Mesenchymal stem cell (in vitro differentiated cells and primary cell): ENCODE results near the gene ERVK3-1.
"Not testable (repeated sequence)": the region's sequence is repeated elsewhere in the genome, so short reads cannot be mapped to it uniquely, and the experiment has no call there.

Source experiments
- DNase-seq: peaks from one replicate; pipeline ENCODE4 v3.0.0-alpha.2; 2013
- H2AFZ ChIP-seq: one replicate; pipeline ENCODE4 v1.6.1; 2013; ENCODE audit warnings: low read depth, mild to moderate bottlenecking, control low read depth, inconsistent platforms, low read length, moderate library complexity
- H2AK5ac ChIP-seq: 2 replicates; pipeline ENCODE4 v1.6.1; 2013; ENCODE audit warnings: low read length, moderate library complexity, mild to moderate bottlenecking, inconsistent platforms; ENCODE audit not compliant: severe bottlenecking
- H2BK120ac ChIP-seq: one replicate; pipeline ENCODE4 v1.6.1; 2013; ENCODE audit warnings: low read depth, mild to moderate bottlenecking, inconsistent platforms, low read length, moderate library complexity
- H2BK12ac ChIP-seq, 2 experiments: one replicate each; pipeline ENCODE4 v1.6.1; 2013; ENCODE audit warnings: inconsistent platforms in 2 of 2, low read length in 2 of 2, mild to moderate bottlenecking in 2 of 2, moderate library complexity in 2 of 2, control low read depth in 1 of 2
- H2BK15ac ChIP-seq: one replicate; pipeline ENCODE4 v1.6.1; 2013; ENCODE audit warnings: mild to moderate bottlenecking, low read depth, inconsistent platforms; ENCODE audit not compliant: poor library complexity, severe bottlenecking
- H2BK5ac ChIP-seq: 2 replicates; pipeline ENCODE4 v1.6.1; 2013; ENCODE audit warnings: low read depth, mild to moderate bottlenecking, low read length, control low read depth, inconsistent platforms; ENCODE audit not compliant: poor library complexity, severe bottlenecking
- H3K14ac ChIP-seq, 2 experiments: one replicate each; pipeline ENCODE4 v1.6.1; 2013; ENCODE audit warnings: inconsistent platforms in 2 of 2, low read length in 2 of 2, control low read depth in 1 of 2, mild to moderate bottlenecking in 1 of 2, moderate library complexity in 1 of 2
- H3K18ac ChIP-seq, 2 experiments: one replicate each; pipeline ENCODE4 v1.6.1; 2013; ENCODE audit warnings: inconsistent platforms in 2 of 2, low read length in 2 of 2, control low read depth in 1 of 2, low read depth in 1 of 2, mild to moderate bottlenecking in 1 of 2
- H3K23ac ChIP-seq, 2 experiments: one replicate each; pipeline ENCODE4 v1.6.1; 2013; ENCODE audit warnings: inconsistent platforms in 2 of 2, low read length in 2 of 2, mild to moderate bottlenecking in 2 of 2, moderate library complexity in 2 of 2, control low read depth in 1 of 2
- H3K27ac ChIP-seq: 2 replicates; pipeline ENCODE4 v1.5.1; 2013; ENCODE audit warnings: mild to moderate bottlenecking, moderate library complexity, low read length, control low read depth, inconsistent platforms; ENCODE audit not compliant: poor library complexity, severe bottlenecking
- H3K27me3 ChIP-seq, 2 experiments: 2 replicates each; pipeline versions ENCODE4 v1.6.1 to v1.7.0; 2013; ENCODE audit warnings: low read length in 2 of 2, mild to moderate bottlenecking in 2 of 2, moderate library complexity in 2 of 2, control low read depth in 1 of 2, inconsistent platforms in 1 of 2; ENCODE audit not compliant: control insufficient read depth in 1 of 2, insufficient read depth in 1 of 2
- H3K36me3 ChIP-seq, 2 experiments: 2 replicates each; pipeline versions ENCODE4 v1.6.1 to v1.7.0; 2013; ENCODE audit warnings: low read length in 2 of 2, control low read depth in 1 of 2, inconsistent platforms in 1 of 2, low read depth in 1 of 2, mild to moderate bottlenecking in 1 of 2; ENCODE audit not compliant: insufficient read depth in 2 of 2, control insufficient read depth in 1 of 2
- H3K4ac ChIP-seq, 2 experiments: one replicate each; pipeline ENCODE4 v1.6.1; 2013; ENCODE audit warnings: inconsistent platforms in 2 of 2, low read length in 2 of 2, mild to moderate bottlenecking in 2 of 2, moderate library complexity in 2 of 2, control low read depth in 1 of 2, low read depth in 1 of 2
- H3K4me1 ChIP-seq: 2 replicates; pipeline ENCODE4 v1.6.1; 2013; ENCODE audit warnings: low read depth, low read length, control low read depth; ENCODE audit not compliant: control insufficient read depth, insufficient read depth
- H3K4me2 ChIP-seq: 2 replicates; pipeline ENCODE4 v1.6.1; 2013; ENCODE audit warnings: low read length, mild to moderate bottlenecking, inconsistent platforms; ENCODE audit not compliant: poor library complexity, severe bottlenecking
- H3K4me3 ChIP-seq, 2 experiments: 2 replicates each; pipeline versions ENCODE4 v1.5.1 to v1.7.0; 2013; ENCODE audit warnings: low read length in 2 of 2, mild to moderate bottlenecking in 2 of 2, control low read depth in 1 of 2, low read depth in 1 of 2; ENCODE audit not compliant: insufficient read depth in 1 of 2
- H3K79me1 ChIP-seq: replicated peaks from 2 replicates; pipeline ENCODE4 v1.6.1; 2013; ENCODE audit warnings: mild to moderate bottlenecking, control low read depth, low read length, inconsistent platforms; ENCODE audit not compliant: poor library complexity, severe bottlenecking
- H3K9ac ChIP-seq: 2 replicates; pipeline ENCODE4 v1.7.0; 2013; ENCODE audit warnings: mild to moderate bottlenecking, low read length, moderate library complexity
- H3K9me3 ChIP-seq: 2 replicates; pipeline ENCODE4 v1.7.0; 2013; ENCODE audit warnings: mild to moderate bottlenecking, low read length; ENCODE audit not compliant: control insufficient read depth
- H4K8ac ChIP-seq: one replicate; pipeline ENCODE4 v1.6.1; 2013; ENCODE audit warnings: inconsistent platforms, mild to moderate bottlenecking, low read length, moderate library complexity
- H4K91ac ChIP-seq: one replicate; pipeline ENCODE4 v1.6.1; 2013; ENCODE audit warnings: mild to moderate bottlenecking, low read length, inconsistent platforms
- WGBS: methylation state at CpG from one replicate; pipeline ENCODE4 v1.1.7; 2013; ENCODE audit warnings: mixed read lengths; 5-methylcytosine and 5-hydroxymethylcytosine counted together

The ERVK3-1 gene

GRCh38 chr19:58310685-58311084, 5.5 kb downstream of the ERVK3-1 start:
- H3K4ac ChIP-seq, H3K4me3 ChIP-seq, H2BK120ac ChIP-seq, H4K91ac ChIP-seq, H4K8ac ChIP-seq, H3K9ac ChIP-seq, H3K18ac ChIP-seq, H3K14ac ChIP-seq, H2BK5ac ChIP-seq, H2BK12ac ChIP-seq, H3K27me3 ChIP-seq, H2AFZ ChIP-seq, H3K4me2 ChIP-seq, H3K23ac ChIP-seq, H3K4me1 ChIP-seq, H2BK15ac ChIP-seq, H3K9me3 ChIP-seq, H2AK5ac ChIP-seq, H3K27ac ChIP-seq: not testable (repeated sequence)
- H3K36me3 ChIP-seq = peaks cover 48 to 81% of the 10 kb centered on the region in 2 experiments
- DNase-seq = peak; percentile 11
- 81% methylated on average over 10 of the region's 13 CpGs for WGBS
- peaks cover 45% of the 10 kb centered on the region for H3K79me1 ChIP-seq

GRCh38 chr19:58311345-58311865, 6.2 kb downstream of the ERVK3-1 start:
- Histone ChIP-seq H4K91ac (no peak overlapping the region), H3K23ac (no peak overlapping the region), H2BK120ac (no peak overlapping the region), H2BK15ac (no peak overlapping the region), H3K9ac (no peak overlapping the region), H3K14ac (no peak overlapping the region), H3K18ac (no peak overlapping the region), H2AFZ (no peak overlapping the region), H3K27ac (no peak overlapping the region), H3K36me3 (peaks cover 54 to 86% of the 10 kb centered on the region in 2 experiments), H3K4me3 (no peak overlapping the region), H2BK12ac (no peak overlapping the region), H3K4me2 (no peak overlapping the region), H3K79me1 (peaks cover 41% of the 10 kb centered on the region), H2BK5ac (no peak overlapping the region), H3K27me3 (no peaks in the 10 kb centered on the region), H3K4ac (no peak overlapping the region), H3K9me3 (no peaks in the 10 kb centered on the region), H4K8ac (no peak overlapping the region), H2AK5ac (no peak overlapping the region), H3K4me1 (peaks cover 1% of the 10 kb centered on the region)
- WGBS = 97% methylated on average over 7 of the region's 7 CpGs
- no peak for DNase-seq

GRCh38 chr19:58315580-58315979, 10.4 kb downstream of the ERVK3-1 start:
- H3K36me3 ChIP-seq = peaks cover 54 to 62% of the 10 kb centered on the region in 2 experiments
- 97% methylated on average over 2 of the region's 2 CpGs for WGBS

GRCh38 chr19:58317476-58318072, 12.4 kb downstream of the ERVK3-1 start:
- H3K4me2 ChIP-seq = no peak overlapping the region
- H3K18ac ChIP-seq = no peak overlapping the region
- H3K23ac ChIP-seq = no peak overlapping the region
- peaks cover 27% of the 10 kb centered on the region for H3K79me1 ChIP-seq
- H2BK15ac ChIP-seq = no peak overlapping the region
- H2AFZ ChIP-seq = no peak overlapping the region
- H3K9ac ChIP-seq = no peak overlapping the region
- H4K8ac ChIP-seq = no peak overlapping the region
- H3K4me1 ChIP-seq = no peaks in the 10 kb centered on the region
- peaks cover 37 to 60% of the 10 kb centered on the region in 2 experiments for H3K36me3 ChIP-seq
- no peaks in the 10 kb centered on the region for H3K9me3 ChIP-seq
- H3K4me3 ChIP-seq = no peak overlapping the region
- H4K91ac ChIP-seq = no peak overlapping the region
- H3K4ac ChIP-seq = no peak overlapping the region
- H2BK12ac ChIP-seq = no peak overlapping the region
- H2BK120ac ChIP-seq = no peak overlapping the region
- H2BK5ac ChIP-seq = no peak overlapping the region
- 86% methylated on average over 5 of the region's 7 CpGs for WGBS
- H3K27me3 ChIP-seq = no peaks in the 10 kb centered on the region
- H3K27ac ChIP-seq = no peak overlapping the region
- no peak overlapping the region for H2AK5ac ChIP-seq
- no peak overlapping the region for H3K14ac ChIP-seq
- DNase-seq = peak; percentile 46

More at GRCh38 chr19:58315580-58315979, 10.4 kb downstream of the ERVK3-1 start:
- Histone ChIP-seq H3K18ac (no peak overlapping the region), H2BK15ac (no peak overlapping the region), H2BK120ac (no peak overlapping the region), H3K14ac (no peak overlapping the region), H2BK12ac (no peak overlapping the region), H3K9me3 (no peaks in the 10 kb centered on the region), H3K4me3 (no peak overlapping the region), H3K27me3 (no peaks in the 10 kb centered on the region), H3K23ac (no peak overlapping the region), H3K79me1 (peaks cover 36% of the 10 kb centered on the region), H2AK5ac (no peak overlapping the region), H3K9ac (no peak overlapping the region), H4K8ac (no peak overlapping the region), H4K91ac (no peak overlapping the region), H2BK5ac (no peak overlapping the region), H3K4me2 (no peak overlapping the region), H3K4ac (no peak overlapping the region), H2AFZ (no peak overlapping the region), H3K27ac (no peak overlapping the region), H3K4me1 (no peaks in the 10 kb centered on the region)
- DNase-seq = no peak
